ENCODE measurements around the gene TPD52L1.

- no peak for TF ChIP-seq ZFP3 (CRISPR knock-in tag; IDR thresholded peaks at IDR 0.05)
- no peak for TF ChIP-seq ARNTL (CRISPR knock-in tag; IDR thresholded peaks at IDR 0.05; ENCODE audit: borderline replicate concordance, low read depth)
- no peak for TF ChIP-seq ZNF70 (CRISPR knock-in tag; IDR thresholded peaks at IDR 0.05)
- TF ChIP-seq TOX (CRISPR knock-in tag; IDR thresholded peaks at IDR 0.05; ENCODE audit: borderline replicate concordance), result no peak
- no peak for TF ChIP-seq PPARA (CRISPR knock-in tag; IDR thresholded peaks at IDR 0.05; ENCODE audit: borderline replicate concordance)
- TF ChIP-seq POU6F1 (CRISPR knock-in tag; IDR thresholded peaks at IDR 0.05; ENCODE audit: borderline replicate concordance, low read depth), result no peak
- no peak for TF ChIP-seq PATZ1 (CRISPR knock-in tag; IDR thresholded peaks at IDR 0.05; ENCODE audit: borderline replicate concordance)
- no peak for TF ChIP-seq CSRNP3 (CRISPR knock-in tag; IDR thresholded peaks at IDR 0.05)
- TF ChIP-seq CREB5 (CRISPR knock-in tag; IDR thresholded peaks at IDR 0.05; ENCODE audit: low read depth), result no peak
- TF ChIP-seq ESRRG (CRISPR knock-in tag; IDR thresholded peaks at IDR 0.05), result no peak
Observed at GRCh38 chr6:125264476-125264875, 110.9 kb downstream of the TPD52L1 start.

All from SK-N-SH treated with all-trans-retinoic acid at 6 μM for 48 hours (cell line).